Ureter (tissue), 1 donor: Measurements from ENCODE around the gene KLF16. TPM values are rescaled to one million over a fixed set of nuclear protein-coding genes. Genes with fewer than 3 reads are reported as not detected.
A peak's percentile ranks its signal among the peaks of the same experiment; 100 is the strongest.
"Not testable (repeated sequence)": the region's sequence is repeated elsewhere in the genome, so short reads cannot be mapped to it uniquely, and the experiment has no call there.

ENCODE experiments used
- DNase-seq: peaks from one replicate; pipeline ENCODE4 v3.0.0-alpha.2; 2020; ENCODE audit warnings: low spot score
- total RNA-seq: library from RNA; stranded (reverse); gene quantifications from one replicate; pipeline ENCODE4 v1.2.4, GENCODE V29; 2023
- donor health status: DM: yes; HTN: yes; CAD: no.

KLF16 gene
- total RNA-seq = 14.8 TPM

DNA sequence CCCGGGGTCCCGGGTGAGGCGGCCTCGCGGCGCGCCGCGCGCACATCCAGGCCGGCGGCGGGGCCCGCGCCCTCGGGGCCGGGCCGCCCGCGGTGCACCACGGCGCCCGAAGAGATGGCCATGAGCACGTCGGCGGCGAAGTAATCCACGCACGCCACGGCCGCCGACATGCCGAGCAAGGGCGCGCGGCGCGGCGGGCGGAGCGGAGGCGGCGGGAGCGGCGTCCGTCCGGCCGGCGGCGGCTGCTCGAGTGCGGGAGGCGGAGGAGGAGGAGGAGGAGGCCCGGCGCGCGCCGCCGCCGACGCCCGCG, at the start of gene KLF16:
Gene KLF16, minus strand, starts transcription at position 252 of the 310 bp plus-strand sequence. Its CDS starts 82 bp downstream, at position 170.
- no peak for DNase-seq

DNA sequence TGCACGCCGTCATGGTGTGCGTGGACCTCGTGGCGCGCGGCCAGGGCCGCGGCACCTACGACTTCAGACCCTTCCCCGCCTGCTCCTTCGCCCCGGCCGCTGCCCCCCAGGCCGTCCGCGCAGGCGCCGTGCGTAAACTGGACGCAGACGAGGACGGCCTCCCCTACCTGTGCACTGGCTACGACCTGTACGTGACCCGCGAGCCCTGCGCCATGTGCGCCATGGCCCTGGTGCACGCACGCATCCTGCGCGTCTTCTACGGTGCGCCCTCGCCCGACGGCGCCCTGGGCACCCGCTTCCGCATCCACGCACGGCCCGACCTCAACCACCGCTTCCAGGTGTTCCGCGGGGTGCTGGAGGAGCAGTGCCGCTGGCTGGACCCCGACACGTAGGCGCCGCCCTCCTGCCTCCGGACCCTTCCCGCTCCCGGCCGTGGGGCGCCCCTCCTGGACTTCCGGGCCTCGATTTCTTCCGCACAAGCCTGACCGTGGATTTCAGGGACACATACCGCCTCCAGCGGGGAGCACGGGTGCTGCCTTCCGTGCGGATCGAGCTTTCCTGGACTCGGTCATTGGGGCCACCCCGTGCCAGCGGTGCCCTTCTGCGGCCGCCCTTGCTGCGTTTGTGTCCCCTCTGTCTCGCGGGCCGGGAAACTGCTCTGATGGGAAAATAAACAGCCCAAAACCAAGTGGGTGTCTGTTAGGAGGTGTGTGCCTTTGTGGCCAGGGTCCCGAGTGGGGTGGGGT, 49.6 kb upstream of the KLF16 start:
- no peak for DNase-seq

DNA sequence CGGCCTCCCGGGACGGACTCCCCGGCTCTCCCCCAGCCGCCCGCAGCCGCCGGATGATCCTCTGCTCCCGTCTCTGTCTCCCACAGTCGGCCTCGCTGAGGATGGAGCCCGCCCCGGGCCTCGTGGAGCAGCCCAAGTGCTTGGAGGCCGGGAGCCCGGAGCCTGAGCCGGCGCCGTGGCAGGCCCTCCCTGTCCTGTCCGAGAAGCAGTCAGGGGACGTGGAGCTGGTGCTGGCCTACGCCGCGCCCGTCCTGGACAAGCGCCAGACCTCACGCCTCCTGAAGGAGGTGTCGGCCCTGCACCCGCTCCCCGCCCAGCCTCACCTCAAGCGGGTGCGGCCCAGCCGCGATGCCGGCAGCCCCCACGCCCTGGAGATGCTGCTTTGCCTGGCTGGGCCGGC, 48.6 kb upstream of the KLF16 start:
- DNase-seq = no peak

DNA sequence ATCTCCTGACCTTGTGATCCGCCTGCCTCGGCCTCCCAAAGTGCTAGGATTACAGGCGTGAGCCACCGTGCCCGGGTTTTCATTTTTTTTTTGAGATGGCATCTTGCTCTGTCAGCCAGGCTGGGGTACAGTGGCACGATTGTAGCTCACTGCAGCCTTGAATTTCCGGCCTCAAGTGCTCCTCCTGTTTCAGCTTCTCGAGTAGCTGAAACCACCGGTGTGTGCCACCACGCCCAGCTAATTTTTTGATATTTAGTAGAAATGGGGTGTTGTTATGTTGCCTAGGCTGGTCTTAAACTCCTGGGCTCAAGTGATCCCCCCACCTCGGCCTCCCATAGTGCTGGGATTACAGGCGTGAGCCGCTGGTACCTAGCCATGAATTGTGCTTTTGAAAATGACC, 47.7 kb upstream of the KLF16 start:
- no peak for DNase-seq

DNA sequence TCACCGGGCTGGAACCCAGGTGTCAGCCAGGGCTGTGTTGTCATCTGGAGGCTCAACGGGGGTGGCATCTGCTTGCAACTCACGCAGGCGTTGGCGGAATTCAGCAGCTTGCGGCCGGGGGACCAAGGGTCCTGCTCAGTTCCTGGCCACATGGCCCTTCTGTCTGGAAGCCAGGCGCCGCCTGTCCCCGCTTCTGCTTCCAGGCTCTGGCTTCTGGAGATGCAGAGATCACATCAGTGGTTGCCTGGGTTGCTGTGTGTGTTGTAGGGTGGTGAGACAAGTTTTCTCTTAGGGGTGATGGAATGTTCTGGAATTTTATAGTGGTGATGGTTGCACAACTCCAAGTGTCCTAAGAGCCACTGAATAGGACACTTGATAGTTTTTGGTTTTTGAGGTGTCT, 46.8 kb upstream of the KLF16 start:
- DNase-seq = no peak

DNA sequence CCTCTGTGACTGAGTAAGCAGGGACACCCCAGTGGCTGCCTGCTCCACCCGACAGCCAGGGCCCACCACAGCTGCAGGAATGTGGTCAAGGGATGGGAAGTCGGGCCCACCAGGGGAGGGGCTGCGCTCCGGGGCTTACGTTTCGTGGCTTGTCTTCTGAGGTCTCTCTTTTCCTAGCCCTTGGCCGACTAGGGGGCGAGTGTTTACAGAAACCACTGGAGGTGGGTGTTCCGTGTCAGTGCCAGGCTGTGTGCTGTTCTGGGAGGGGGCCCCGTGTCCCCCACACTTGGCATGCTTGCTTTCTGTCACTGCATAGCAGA, 46.3 kb upstream of the KLF16 start:
- DNase-seq = no peak

DNA sequence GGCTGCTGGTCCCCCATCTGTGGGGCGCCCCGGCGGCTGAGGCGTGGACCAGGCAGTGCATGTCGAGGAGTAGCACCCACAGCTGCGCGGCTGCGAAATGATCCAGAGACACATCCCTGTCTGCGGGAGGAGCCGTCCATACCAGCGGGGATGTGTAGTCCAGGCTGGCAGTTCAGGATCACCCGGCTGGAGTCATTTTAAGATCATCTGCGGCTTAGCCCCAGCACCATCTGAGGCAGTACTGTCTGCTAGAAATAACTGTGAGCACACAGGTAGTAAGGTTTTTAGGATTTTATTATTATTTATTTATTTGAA, 44.9 kb upstream of the KLF16 start:
- no peak for DNase-seq

DNA sequence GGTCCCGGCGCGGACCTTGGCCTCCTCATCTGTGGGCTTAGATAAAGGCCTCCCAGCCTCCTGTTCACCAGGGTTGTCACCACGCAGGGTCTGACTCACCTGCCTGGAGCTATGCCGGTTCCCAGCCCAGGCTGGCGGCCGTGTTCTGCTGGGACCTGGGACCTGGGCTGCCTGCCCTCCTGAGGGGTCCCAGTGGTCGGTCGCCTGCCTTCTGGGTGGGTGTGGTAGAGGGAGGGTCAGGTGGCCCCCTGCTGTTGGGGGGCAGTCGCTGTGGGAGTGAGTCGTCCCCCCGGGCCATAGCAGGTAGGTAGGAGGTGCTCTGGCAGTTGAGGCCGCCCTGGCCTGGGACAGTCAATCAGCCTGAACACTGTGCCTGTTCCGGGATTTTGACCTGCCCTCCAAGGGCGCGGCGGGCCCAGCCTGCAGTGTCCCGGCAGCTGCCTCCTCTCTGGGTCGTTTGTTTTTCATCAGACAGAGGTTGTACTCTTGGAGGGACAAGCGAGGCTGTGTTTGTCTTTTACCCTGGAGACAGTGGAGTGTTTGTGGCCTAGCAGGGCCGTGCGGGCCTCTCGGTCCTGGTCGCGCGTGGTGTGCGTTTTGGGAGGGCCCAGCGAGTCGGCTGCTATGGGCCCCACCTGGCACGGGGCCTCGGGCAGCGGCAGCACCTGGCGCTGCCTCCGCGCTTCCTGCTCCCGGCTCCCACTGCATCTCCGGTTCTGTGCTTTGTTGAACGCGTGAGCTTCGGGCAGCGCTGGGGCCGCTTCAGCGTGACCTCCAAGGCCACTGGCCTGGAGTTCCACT, 44.4 kb upstream of the KLF16 start:
- no peak for DNase-seq

DNA sequence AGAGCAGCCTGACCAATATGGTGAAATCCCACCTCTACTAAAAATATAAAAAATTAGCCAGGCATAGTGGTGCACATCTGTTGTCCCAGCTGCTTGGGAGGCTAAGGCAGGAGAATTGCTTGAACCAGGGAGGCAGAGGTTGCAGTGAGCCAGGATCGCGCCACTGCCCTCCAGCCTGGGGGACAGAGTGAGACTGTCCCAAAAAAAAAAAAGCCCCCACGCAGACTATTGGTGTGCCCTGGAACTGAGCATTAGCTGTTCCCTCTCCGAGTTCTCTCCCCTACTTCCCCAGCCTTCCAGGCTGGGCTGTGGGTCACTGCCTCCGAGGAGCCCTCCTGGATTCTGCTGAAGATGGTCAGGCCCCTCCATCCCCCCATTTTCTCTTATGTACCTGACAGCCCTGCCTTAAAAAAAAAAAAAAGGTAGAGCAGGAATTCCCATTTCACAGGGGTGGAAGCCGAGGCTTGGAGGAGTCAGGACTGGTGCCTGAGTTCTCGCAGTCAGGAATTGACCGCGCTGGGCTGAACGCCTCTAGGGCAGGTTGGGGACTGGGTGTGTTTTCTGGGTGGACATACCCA, 43.7 kb upstream of the KLF16 start:
- no peak for DNase-seq

DNA sequence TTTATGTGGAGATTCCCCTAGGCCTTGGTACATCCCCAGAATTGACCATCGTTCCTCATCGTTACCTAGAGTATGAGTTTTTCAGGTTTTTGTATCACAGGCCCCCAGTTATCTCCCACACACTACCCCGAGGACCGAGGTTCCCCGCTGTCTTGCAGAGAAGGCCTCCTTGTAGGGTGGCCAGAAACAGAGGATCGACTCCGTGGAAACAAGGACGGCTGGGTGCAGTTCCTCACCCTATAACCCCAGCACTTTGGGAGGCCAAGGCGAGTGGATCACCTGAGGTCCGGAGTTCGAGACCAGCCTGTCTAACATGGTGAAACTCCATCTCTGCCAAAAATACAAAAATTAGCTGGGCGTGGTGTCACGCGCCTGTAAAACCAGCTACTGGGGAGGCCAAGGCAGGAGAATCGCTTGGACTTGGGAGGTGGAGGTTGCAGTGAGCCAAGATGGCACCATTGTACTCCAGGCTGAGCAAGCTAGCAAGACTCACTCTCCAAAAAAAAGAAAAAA, 42.5 kb upstream of the KLF16 start:
- DNase-seq = no peak

DNA sequence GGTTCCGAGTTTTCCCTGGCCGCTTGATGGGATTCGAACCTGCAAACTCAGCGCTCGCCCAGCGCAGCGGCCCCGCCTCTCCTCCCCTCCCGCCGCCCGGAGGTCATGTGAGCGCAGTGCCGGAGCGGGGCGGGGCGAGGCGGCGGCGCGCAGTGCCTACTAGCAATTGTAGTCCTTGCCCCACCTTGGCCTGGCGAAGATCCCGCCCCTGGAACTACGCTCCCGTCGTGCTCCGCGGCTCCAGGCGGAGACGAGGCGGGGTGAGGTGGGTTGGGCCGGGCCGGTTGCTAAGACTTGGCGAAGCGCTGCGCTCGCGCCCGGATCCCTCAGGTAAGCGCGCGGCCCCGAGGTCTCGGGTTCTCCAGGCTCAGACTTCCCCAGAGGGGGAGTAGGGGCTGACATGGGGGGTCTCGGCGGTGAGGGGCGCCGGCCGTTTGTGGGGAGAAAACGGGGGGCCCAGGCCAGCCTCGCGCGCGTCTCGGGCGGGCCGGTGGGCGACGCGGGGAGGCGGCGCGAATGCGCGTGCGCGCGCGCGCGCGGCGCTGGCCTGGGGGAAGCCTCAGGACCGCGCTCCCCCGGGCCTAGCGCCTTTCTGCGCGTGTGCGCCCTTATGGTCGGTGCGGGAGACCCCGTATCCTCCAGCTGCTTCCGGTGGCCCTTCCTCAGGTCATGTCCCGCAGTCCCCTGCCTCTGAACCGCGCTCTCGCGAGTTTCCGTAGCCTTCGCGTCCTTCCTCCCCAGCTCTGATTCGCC, 41.9 kb upstream of the KLF16 start, which contains the start of the genes ADAT3 and SCAMP4:
Gene ADAT3, plus strand, starts transcription at position 290 of the 753 bp plus-strand sequence. CDS start 6,649 bp downstream, outside the sequence.
Gene SCAMP4, plus strand, starts transcription at position 290 of the 753 bp plus-strand sequence. CDS start 9,621 bp downstream, outside the sequence.
- DNase-seq = peak; percentile 99

DNA sequence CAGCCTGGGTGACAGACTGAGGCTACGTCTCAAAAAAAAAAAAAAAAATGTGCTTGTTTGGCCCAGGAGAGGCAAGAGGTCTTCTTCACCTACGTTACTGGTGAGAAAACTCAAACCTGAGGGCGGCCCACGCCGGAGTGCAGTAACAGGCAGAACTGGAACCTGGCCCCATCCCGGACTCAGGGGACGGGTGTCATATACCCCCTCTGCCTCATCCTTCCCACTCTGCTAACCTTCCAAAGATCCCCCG, 41.4 kb upstream of the KLF16 start:
- no peak for DNase-seq

DNA sequence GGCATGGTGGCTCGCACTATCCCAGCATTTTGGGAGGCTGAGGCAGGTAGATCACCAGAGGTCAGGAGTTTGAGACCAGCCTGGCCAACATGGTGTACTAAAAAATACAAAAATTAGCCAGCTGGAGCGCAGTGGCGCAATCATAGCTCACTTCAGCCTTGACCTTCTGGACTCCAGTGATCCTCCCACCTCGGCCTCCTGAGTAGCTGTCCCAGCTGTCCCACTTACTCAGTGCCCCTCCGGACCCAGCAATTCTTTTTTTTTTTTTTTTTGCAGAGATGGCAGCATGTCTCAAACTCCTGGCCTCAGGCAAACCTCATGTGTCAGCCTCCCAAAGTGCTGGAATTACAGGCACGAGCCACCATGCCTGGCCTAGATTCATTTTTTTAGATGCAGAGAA, 39.5 kb upstream of the KLF16 start:
- DNase-seq = no peak

DNA sequence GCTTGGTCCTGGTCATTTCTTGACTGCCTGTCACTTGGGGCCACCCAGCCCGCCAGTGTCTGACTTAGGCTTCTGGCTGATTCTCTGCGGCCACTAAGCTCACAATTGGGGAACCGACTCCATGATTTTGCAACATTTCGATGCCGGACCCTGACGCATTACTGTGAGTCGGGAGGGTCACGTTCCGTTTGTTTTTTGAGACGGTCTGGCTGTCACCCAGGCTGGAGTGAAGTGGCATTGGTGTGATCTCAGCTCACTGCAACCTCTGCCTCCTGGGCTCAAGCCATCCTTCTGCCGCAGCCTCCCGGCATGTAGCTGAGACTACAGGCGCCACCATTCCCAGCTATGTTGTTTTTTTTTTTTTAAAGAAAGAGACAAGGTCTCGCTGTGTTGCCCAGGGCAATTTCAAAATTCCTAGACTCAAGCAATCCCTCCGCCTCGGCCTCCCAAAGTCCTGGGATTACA, 38.6 kb upstream of the KLF16 start:
- no peak for DNase-seq

DNA sequence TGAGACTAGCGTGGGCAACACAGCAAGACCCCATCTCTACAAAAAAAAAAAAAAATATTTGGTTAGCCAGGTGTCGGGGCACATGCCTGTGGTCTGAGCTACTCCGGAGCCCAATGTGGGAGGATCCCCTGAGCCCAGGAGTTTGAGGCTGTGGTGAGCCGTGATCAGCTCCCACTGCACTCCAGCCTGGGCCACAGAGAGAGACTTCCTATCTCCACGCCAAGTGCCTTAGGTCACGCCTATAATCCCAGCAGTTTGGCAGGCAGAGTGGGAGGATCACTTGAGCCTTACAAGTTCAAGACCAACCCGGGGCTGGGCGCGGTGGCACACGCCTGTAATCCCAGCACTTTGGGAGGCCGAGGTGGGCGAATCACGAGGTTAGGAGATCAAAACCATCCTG, 33.1 kb upstream of the KLF16 start:
- DNase-seq = no peak

DNA sequence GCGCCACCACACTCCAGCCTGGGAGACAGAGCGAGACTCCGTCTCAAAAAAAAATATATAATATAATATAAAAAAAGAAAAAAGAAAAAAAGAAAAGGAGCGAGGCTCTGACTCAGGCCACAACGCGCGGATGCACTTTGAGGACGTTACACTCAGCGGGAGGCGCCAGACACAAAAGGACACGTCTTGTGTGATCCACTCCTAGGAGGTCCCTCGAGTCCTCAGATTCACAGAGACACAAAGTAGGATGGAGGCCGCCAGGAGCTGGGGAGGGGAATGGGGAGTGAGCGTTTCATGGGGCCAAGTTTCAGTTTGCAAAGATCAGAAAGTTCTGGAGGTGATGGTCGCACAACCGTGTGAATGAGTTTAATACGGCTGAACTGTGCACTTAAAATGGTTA, 30.4 kb upstream of the KLF16 start:
- DNase-seq = no peak

DNA sequence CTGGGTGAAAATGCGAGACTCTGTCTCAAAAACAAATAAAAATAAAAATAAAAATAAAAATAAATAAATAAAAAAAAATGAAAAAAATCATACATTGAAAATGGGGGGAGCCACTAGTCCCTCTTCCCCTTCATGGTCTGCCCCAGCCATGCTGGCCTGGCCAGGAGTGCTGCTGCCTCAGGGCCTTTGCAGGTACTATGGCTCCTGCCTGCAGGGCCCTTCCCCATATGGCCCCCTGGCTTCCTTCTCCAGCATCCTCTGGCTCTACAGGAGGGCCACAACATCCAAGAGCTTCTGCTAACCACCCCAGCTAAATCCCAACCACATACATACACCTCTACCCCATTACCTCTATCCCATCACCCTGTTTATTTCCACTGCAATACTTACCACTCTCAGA, 26.5 kb upstream of the KLF16 start:
- DNase-seq = no peak

DNA sequence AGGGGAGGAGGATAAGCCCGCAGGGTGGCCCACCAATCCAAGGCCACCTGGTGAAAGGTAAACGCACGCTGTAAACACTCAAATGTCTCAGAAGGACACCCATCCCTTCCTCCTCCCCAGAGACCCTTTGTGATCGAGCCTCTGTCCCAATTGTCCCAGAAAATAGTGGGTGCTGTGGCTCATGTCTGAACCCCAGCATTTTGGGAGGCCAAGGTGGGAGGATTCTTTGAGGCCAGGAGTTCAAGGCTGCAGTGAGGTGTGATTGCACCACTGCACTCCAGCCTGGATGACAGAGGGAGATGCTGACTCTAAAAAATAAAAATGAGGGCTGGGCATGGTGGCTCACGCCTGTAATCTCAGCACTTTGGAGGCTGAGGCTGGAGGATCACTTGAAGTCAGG, 25.0 kb upstream of the KLF16 start:
- no peak for DNase-seq

DNA sequence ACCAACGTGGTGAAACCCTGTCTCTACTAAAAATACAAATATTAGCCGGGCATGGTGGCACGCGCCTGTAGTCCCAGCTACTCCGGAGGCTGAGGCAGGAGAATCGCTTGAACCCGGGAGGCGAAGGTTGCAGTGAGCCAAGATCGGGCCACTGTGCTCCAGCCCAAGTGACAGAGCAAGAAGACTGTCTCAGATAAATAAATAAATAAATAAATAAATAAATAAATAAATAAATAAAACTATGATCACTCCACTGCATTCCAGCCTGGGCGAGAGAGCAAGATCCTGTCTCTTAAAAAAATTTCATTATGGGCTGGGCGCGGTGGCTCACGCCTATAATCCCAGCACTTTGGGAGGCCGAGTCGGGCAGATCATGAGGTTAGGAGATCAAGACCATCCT, 23.0 kb upstream of the KLF16 start:
- not testable (repeated sequence) for DNase-seq

DNA sequence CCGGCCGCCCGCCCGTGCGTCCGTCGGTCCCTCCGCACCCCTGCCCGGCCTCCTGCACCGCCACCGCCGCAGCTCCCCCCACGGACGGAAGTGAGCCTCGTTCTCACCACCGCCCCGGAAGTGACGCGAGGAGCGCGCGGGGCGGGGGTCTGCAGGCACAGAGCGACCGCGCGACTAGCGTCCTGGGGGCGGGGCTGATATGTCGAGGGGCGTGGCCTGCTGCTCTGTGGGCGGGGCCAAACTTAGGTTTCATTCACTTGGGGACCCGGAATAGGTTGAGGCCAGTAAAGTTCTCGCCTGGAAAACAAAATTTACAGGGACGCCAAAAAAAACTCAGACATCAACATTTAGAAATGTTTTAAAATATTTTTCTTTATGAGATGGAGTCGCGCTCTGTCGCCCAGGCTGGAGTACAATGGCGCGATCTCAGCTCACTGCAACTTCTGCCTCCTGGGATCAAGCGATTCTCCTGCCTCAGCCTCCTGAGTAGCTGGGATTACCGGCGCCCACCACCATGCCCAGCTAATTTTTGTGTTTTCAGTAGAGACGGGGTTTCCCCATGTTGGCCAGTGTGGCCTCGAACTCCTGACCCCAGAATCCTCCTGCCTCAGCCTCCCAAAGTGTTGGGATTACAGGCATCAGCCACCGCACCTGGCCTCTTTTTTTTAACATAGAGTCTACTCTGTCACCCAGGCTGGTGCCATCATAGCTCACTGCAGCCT, 22.2 kb upstream of the KLF16 start, which contains the start of gene ABHD17A:
Gene ABHD17A, minus strand, starts transcription at position 99 of the 722 bp plus-strand sequence. CDS start 3,930 bp downstream, outside the sequence.
- peak; percentile 95 for DNase-seq

DNA sequence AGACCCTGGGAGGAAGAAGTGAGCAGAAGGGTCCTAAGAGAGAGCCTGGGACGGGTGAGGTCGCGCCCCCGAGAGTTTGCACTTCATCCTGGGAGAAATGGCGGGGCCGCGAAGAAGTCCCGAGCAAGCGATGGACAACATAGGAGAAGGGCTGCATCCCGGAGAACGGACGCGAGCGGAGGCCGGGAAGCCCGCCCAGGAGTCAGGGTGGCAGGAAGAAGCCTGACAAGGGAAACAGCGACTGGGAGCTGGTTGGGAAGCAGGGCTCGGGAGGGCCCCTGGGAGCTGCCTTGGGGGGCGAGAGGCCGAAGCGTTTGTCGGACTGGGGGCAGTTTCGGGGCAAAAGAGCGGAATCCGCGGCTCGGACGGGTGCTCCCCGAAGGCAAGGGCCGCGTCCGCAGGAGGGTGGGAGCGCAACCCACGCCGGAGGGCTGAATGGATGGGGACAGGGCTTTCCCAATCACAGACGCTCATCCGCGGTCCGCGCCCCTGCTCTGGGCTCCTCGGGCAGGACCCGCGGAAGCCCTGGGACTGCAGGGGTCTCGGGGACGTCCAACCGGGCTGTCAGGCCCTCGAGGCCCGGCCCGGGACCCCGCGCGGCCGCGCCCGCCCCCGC, 21.4 kb upstream of the KLF16 start:
- no peak for DNase-seq
